Smooth muscle cell of the umbilical artery (primary cell): Measurements from ENCODE around the gene ERI3. TPM values are rescaled to one million over a fixed set of nuclear protein-coding genes. Genes with fewer than 3 reads are reported as not detected.

Experiments used
- total RNA-seq: library from RNA; depleted of rRNA; stranded (reverse); fragments of >200 nt; gene quantifications from 2 replicates; pipeline ENCODE4 v1.2.3, GENCODE V29; 2014

ERI3 gene, protein sequence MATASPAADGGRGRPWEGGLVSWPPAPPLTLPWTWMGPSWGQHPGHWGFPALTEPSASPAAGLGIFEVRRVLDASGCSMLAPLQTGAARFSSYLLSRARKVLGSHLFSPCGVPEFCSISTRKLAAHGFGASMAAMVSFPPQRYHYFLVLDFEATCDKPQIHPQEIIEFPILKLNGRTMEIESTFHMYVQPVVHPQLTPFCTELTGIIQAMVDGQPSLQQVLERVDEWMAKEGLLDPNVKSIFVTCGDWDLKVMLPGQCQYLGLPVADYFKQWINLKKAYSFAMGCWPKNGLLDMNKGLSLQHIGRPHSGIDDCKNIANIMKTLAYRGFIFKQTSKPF
- 41.1 and 43.1 TPM in 2 replicates for total RNA-seq

GRCh38 chr1:44354840-44355581 is at the start of gene ERI3:
TSS of gene ERI3 (minus strand) at chr1:44355257. CDS start at chr1:44355026, 231 bp downstream.

GRCh38 chr1:44213222-44214112 is 141.6 kb downstream of the ERI3 start, which contains the start of gene DMAP1:
TSS of gene DMAP1 (plus strand) at chr1:44213471. CDS start at chr1:44213754, 283 bp downstream.

Other genes with a start within 250 kb of the ERI3 start
- 0.05 TPM in 1 of 2 replicates, not detected in the other for gene KLF17, start 236.4 kb downstream of the ERI3 start, total RNA-seq
- not detected in 2 replicates for gene KLF18, start 213.6 kb downstream of the ERI3 start, total RNA-seq
- gene DMAP1, start 141.8 kb downstream of the ERI3 start, total RNA-seq: 11.3 and 18.1 TPM in 2 replicates
- gene RNF220, start 50.0 kb upstream of the ERI3 start, total RNA-seq: 60.0 and 72.5 TPM in 2 replicates